Nephron progenitor cell (in vitro differentiated cells): ENCODE results near the gene TRIM44.
"Not testable (repeated sequence)": the region's sequence is repeated elsewhere in the genome, so short reads cannot be mapped to it uniquely, and the experiment has no call there.

Experiments used
- DNase-seq: peaks from one replicate; pipeline ENCODE4 v3.0.0; 2021
- H3K27ac Mint-ChIP-seq: 2 replicates; pipeline ENCODE4 v1.8.0; 2021; ENCODE audit warnings: mild to moderate bottlenecking, moderate library complexity, mixed read lengths
- H3K27me3 Mint-ChIP-seq: 2 replicates; pipeline ENCODE4 v1.8.0; 2021; ENCODE audit warnings: mild to moderate bottlenecking, low read depth, mixed read lengths; ENCODE audit not compliant: poor library complexity
- H3K36me3 Mint-ChIP-seq: 2 replicates; pipeline ENCODE4 v1.8.0; 2021; ENCODE audit warnings: low read depth, mixed read lengths
- H3K4me1 Mint-ChIP-seq: 2 replicates; pipeline ENCODE4 v1.8.0; 2021; ENCODE audit warnings: mixed read lengths
- H3K4me3 Mint-ChIP-seq: 2 replicates; pipeline ENCODE4 v1.8.0; 2021; ENCODE audit warnings: mild to moderate bottlenecking, moderate library complexity, mixed read lengths
- H3K9me3 Mint-ChIP-seq: 2 replicates; pipeline ENCODE4 v1.8.0; 2021; ENCODE audit warnings: mild to moderate bottlenecking, moderate library complexity, mixed read lengths
- CTCF ChIP-seq: fragments of 200-600 bp; sonication (generic); IDR thresholded peaks from 2 replicates; pipeline ENCODE4 v1.5.0; 2021; ENCODE audit warnings: antibody characterized with exemption

TRIM44 gene

GRCh38 chr11:35763765-35764164 lies 101.2 kb downstream of the TRIM44 start:
- no peak for DNase-seq
- Mint-ChIP-seq H3K4me1 (peaks cover 14% of the 10 kb centered on the region), H3K4me3 (no peak overlapping the region), H3K36me3 (peaks cover 34% of the 10 kb centered on the region), H3K27me3 (no peaks in the 10 kb centered on the region), H3K9me3 (peaks cover 7% of the 10 kb centered on the region), H3K27ac (peak overlapping the region; percentile 63)
- no peak for TF ChIP-seq CTCF

GRCh38 chr11:35764417-35764816 lies 101.8 kb downstream of the TRIM44 start:
- H3K27ac Mint-ChIP-seq, result peak overlapping the region; percentile 63
- no peak for TF ChIP-seq CTCF
- peaks cover under 1% of the 10 kb centered on the region for H3K9me3 Mint-ChIP-seq
- peaks cover 32% of the 10 kb centered on the region for H3K36me3 Mint-ChIP-seq
- DNase-seq, result no peak
- H3K4me3 Mint-ChIP-seq, result no peak overlapping the region
- no peaks in the 10 kb centered on the region for H3K27me3 Mint-ChIP-seq
- peaks cover 14% of the 10 kb centered on the region for H3K4me1 Mint-ChIP-seq

GRCh38 chr11:35765211-35765610 lies 102.6 kb downstream of the TRIM44 start:
- peaks cover 30% of the 10 kb centered on the region for H3K36me3 Mint-ChIP-seq
- no peak overlapping the region for H3K4me3 Mint-ChIP-seq
- H3K9me3 Mint-ChIP-seq, result no peaks in the 10 kb centered on the region
- no peak for TF ChIP-seq CTCF
- peaks cover 14% of the 10 kb centered on the region for H3K4me1 Mint-ChIP-seq
- no peak for DNase-seq
- H3K27me3 Mint-ChIP-seq, result no peaks in the 10 kb centered on the region
- H3K27ac Mint-ChIP-seq, result no peak overlapping the region

- H3K27ac Mint-ChIP-seq, result no peak overlapping the region
- H3K9me3 Mint-ChIP-seq, result peaks cover 14% of the 10 kb centered on the region
- H3K4me1 Mint-ChIP-seq, result peaks cover 9% of the 10 kb centered on the region
- H3K4me3 Mint-ChIP-seq, result no peak overlapping the region
- no peak for DNase-seq
- no peaks in the 10 kb centered on the region for H3K27me3 Mint-ChIP-seq
- peaks cover 39% of the 10 kb centered on the region for H3K36me3 Mint-ChIP-seq
- no peak for TF ChIP-seq CTCF
These were observed 104.1 kb downstream of the TRIM44 start for GRCh38 chr11:35766651-35767050.

GRCh38 chr11:35770425-35770824 lies 107.8 kb downstream of the TRIM44 start:
- not testable (repeated sequence) for DNase-seq, H3K27me3 Mint-ChIP-seq, H3K27ac Mint-ChIP-seq, H3K4me3 Mint-ChIP-seq, H3K4me1 Mint-ChIP-seq
- Mint-ChIP-seq H3K36me3 (peaks cover 64% of the 10 kb centered on the region), H3K9me3 (peaks cover 51% of the 10 kb centered on the region)

- Mint-ChIP-seq H3K27ac (no peak overlapping the region), H3K36me3 (peaks cover 77% of the 10 kb centered on the region)
These were observed 109.1 kb downstream of the TRIM44 start for GRCh38 chr11:35771722-35772121.

GRCh38 chr11:35777241-35777640 lies 114.7 kb downstream of the TRIM44 start:
- H3K4me1 Mint-ChIP-seq, result not testable (repeated sequence)
- Mint-ChIP-seq H3K36me3 (peaks cover 88% of the 10 kb centered on the region), H3K9me3 (peaks cover 75% of the 10 kb centered on the region)

More at GRCh38 chr11:35771722-35772121, 109.1 kb downstream of the TRIM44 start:
- no peak for DNase-seq
- Mint-ChIP-seq H3K4me3 (no peak overlapping the region), H3K9me3 (peaks cover 64% of the 10 kb centered on the region), H3K27me3 (peaks cover 2% of the 10 kb centered on the region), H3K4me1 (no peaks in the 10 kb centered on the region)
- no peak for TF ChIP-seq CTCF

GRCh38 chr11:35778943-35779342 lies 116.4 kb downstream of the TRIM44 start:
- DNase-seq, H3K27me3 Mint-ChIP-seq, H3K4me3 Mint-ChIP-seq, H3K27ac Mint-ChIP-seq, H3K4me1 Mint-ChIP-seq: not testable (repeated sequence)
- Mint-ChIP-seq H3K36me3 (peaks cover 71% of the 10 kb centered on the region), H3K9me3 (peaks cover 58% of the 10 kb centered on the region)

More at GRCh38 chr11:35777241-35777640, 114.7 kb downstream of the TRIM44 start:
- H3K27ac Mint-ChIP-seq, DNase-seq, H3K27me3 Mint-ChIP-seq, H3K4me3 Mint-ChIP-seq: not testable (repeated sequence)
